Muscle of leg (tissue), 11 donors: ENCODE results near the gene LCLAT1. TPM values are rescaled to one million over a fixed set of nuclear protein-coding genes. Genes with fewer than 3 reads are reported as not detected.

ENCODE experiments used
- DNase-seq: peaks from one replicate; pipeline ENCODE4 v3.0.0; 2013
- H3K27ac ChIP-seq: one replicate; pipeline ENCODE4 v1.5.1; 2013; ENCODE audit warnings: mild to moderate bottlenecking, low read length, control low read depth
- H3K27me3 ChIP-seq: one replicate; pipeline ENCODE4 v1.6.1; 2013; ENCODE audit warnings: low read length; ENCODE audit not compliant: control insufficient read depth, insufficient read depth
- H3K36me3 ChIP-seq: one replicate; pipeline ENCODE4 v1.6.1; 2013; ENCODE audit warnings: low read length; ENCODE audit not compliant: control insufficient read depth, insufficient read depth
- H3K4me1 ChIP-seq: one replicate; pipeline ENCODE4 v1.6.1; 2013; ENCODE audit warnings: low read length; ENCODE audit not compliant: control insufficient read depth, insufficient read depth
- H3K4me3 ChIP-seq: one replicate; pipeline ENCODE4 v1.5.1; 2013; ENCODE audit warnings: low read length, control low read depth
- H3K9me3 ChIP-seq: replicated peaks from 2 replicates; pipeline ENCODE4 v1.6.1; 2013; ENCODE audit warnings: low read depth, low read length; ENCODE audit not compliant: control insufficient read depth
- WGBS: methylation state at CpG from one replicate; pipeline ENCODE4 v1.1.5; 2013; ENCODE audit warnings: missing lambda C conversion rate; ENCODE audit not compliant: insufficient coverage; 5-methylcytosine and 5-hydroxymethylcytosine counted together
- polyA plus RNA-seq, 8 donors: library from polyadenylated mRNA; unstranded; fragments of 120-200 nt; gene quantifications; one replicate each; pipeline versions ENCODE4 v1.2.1 to v1.2.3, GENCODE V29; 2013; ENCODE audit warnings: inconsistent platforms in 1 of 8, low replicate concordance in 1 of 8; ENCODE audit not compliant: insufficient read length in 8 of 8, insufficient read depth in 1 of 8
- total RNA-seq: library from RNA; stranded (reverse); fragments of 120-200 nt; gene quantifications from one replicate; pipeline ENCODE4 v1.2.4, GENCODE V29; 2013

The LCLAT1 gene
- total and polyA plus RNA-seq, 9 donors = 5.8 to 9.9 (median 7.0) TPM

DNA sequence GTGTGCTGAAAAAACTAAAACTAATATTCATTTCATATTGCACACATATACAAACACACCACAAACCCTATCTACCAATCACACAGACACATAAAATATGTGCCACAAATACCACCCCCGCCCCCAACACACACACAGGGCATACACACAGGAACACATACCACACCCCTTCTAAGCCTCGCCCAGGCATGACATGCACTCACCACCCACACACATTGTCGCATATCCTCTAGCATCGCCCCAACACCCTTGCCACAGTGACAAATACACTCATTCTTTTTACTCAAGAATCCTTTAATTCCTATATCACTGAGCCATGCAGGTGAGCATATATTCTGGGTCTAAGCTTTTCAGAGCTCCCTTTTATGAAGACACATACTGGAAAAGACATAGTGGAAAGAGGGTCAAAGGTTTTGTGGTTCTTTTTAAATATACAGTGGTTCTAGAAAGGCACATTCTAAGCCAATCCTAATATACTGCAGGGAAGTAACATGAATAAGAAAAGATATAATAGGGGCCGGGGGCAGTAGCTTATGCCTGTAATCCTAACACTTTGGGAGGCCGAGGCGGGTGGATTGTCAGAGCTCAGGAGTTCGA is 24.5 kb upstream of the LCLAT1 start:
- no peaks in the 10 kb centered on the region for H3K27me3 ChIP-seq
- H3K9me3 ChIP-seq = no peaks in the 10 kb centered on the region
- H3K4me1 ChIP-seq = peaks cover 14% of the 10 kb centered on the region
- H3K36me3 ChIP-seq = no peaks in the 10 kb centered on the region
- H3K4me3 ChIP-seq = no peak overlapping the region
- DNase-seq = no peak
- peak overlapping the region; percentile 79 for H3K27ac ChIP-seq
- 80% methylated on average over 2 of the region's 8 CpGs for WGBS

DNA sequence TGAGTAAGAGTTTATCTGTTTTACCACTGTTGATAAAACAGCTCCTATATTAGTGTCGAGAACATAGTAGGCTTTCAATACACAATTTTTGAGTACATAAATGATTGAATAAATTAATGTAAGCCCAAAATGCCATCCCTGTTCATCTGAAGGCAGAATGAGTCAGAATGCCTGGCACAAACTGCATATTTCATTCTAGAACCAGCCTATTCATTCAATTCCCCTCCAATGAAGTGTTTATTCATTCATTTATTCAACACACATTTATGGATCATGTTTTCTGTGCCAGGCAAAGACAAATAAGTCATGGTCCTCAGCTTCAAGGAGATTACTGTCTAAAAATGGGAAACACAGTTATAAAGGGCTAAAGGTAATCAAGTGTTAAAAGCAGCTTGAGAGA is 22.8 kb upstream of the LCLAT1 start:
- H3K27ac ChIP-seq = no peak overlapping the region
- DNase-seq = no peak
- no peak overlapping the region for H3K4me3 ChIP-seq
- no peaks in the 10 kb centered on the region for H3K27me3 ChIP-seq
- no peaks in the 10 kb centered on the region for H3K36me3 ChIP-seq
- H3K9me3 ChIP-seq = no peaks in the 10 kb centered on the region
- peaks cover 14% of the 10 kb centered on the region for H3K4me1 ChIP-seq
- WGBS = no CpG with 5 or more reads among the region's 1 CpG

GRCh38 chr2:30425326-30425725 is 21.7 kb upstream of the LCLAT1 start:
- peak; percentile 81 for DNase-seq
- WGBS = 63% methylated on average over 3 of the region's 4 CpGs
- no peak overlapping the region for H3K27ac ChIP-seq
- no peaks in the 10 kb centered on the region for H3K27me3 ChIP-seq
- no peak overlapping the region for H3K4me3 ChIP-seq
- no peaks in the 10 kb centered on the region for H3K36me3 ChIP-seq
- H3K4me1 ChIP-seq = peaks cover 14% of the 10 kb centered on the region
- no peaks in the 10 kb centered on the region for H3K9me3 ChIP-seq

DNA sequence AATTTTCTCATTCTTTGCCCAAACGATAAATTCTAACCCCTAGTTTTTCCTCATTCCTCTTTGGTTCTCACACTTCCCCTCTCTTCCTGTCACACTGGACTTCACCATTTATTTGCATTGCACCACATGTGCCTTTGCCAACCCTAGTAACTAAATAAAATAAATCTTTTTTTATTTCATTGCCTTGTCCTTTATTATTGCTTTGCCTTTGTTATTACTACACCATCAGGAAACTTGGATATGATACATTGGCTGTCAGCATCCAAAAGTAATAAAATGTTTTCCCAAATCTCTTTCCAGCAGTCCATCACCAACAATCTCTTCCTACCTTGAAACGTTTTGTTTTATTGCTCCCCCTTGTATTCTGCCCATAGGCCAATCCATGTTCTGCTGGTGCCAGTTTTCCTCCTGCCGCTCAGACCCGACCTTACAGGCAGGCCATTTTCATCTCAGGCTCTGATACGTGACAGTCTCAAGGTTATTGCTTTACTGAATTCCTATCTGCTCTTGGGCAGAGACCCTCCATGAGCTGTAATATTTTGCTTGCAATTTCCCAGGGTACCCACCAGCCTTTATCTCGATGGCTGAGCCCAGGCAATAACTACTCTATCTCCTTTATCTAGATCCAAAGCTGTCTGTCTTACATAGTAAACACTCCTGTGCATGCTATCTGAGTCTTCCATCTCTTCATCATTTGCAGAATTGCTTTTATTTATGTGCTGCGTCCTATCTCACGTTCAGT is 19.3 kb upstream of the LCLAT1 start:
- 54% methylated on average over 6 of the region's 8 CpGs for WGBS
- Histone ChIP-seq H3K36me3 (no peaks in the 10 kb centered on the region), H3K9me3 (no peaks in the 10 kb centered on the region), H3K4me1 (no peaks in the 10 kb centered on the region), H3K4me3 (no peak overlapping the region), H3K27ac (no peak overlapping the region), H3K27me3 (no peaks in the 10 kb centered on the region)
- no peak for DNase-seq

- H3K4me1 ChIP-seq = no peaks in the 10 kb centered on the region
- H3K4me3 ChIP-seq = no peak overlapping the region
- H3K27me3 ChIP-seq = no peaks in the 10 kb centered on the region
- no peak for DNase-seq
- H3K27ac ChIP-seq = no peak overlapping the region
- no peaks in the 10 kb centered on the region for H3K36me3 ChIP-seq
- H3K9me3 ChIP-seq = no peaks in the 10 kb centered on the region
- no CpG with 5 or more reads among the region's 2 CpGs for WGBS
Observed at GRCh38 chr2:30428348-30428662, 18.7 kb upstream of the LCLAT1 start.

DNA sequence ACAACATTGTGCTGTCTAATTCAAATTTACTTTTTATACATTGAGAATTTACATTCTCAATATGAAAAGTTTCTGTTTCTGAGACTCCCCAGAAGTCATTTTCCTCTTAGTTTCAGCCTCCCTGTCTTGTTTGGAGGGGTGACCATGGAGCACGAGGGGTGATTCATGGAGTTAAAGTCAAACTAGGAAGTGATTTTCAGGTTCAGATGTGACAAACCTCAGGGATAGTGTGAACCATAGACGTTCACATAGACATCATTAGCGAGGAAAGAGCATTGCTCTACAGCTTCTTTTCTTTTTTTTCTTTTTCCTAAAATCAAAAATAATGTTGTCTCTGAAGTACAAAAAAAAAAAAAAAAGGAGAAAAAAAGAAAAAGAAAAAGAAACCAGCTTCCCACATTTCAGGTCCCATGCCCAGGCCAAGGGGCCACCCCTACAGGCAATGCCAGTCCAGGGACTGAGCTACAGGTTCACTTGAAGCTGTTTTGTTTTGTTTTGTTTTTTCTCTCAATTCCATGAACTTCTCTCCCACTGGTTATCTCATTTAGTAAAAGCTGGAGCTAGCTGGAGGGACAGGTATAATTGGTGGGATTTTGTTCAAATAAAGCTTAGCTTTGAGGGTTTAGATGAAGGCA is 18.1 kb upstream of the LCLAT1 start:
- H3K27me3 ChIP-seq = no peaks in the 10 kb centered on the region
- no peaks in the 10 kb centered on the region for H3K9me3 ChIP-seq
- H3K4me1 ChIP-seq = no peaks in the 10 kb centered on the region
- no peaks in the 10 kb centered on the region for H3K36me3 ChIP-seq
- no peak overlapping the region for H3K4me3 ChIP-seq
- DNase-seq = no peak
- WGBS = no CpG with 5 or more reads among the region's 3 CpGs
- H3K27ac ChIP-seq = no peak overlapping the region

DNA sequence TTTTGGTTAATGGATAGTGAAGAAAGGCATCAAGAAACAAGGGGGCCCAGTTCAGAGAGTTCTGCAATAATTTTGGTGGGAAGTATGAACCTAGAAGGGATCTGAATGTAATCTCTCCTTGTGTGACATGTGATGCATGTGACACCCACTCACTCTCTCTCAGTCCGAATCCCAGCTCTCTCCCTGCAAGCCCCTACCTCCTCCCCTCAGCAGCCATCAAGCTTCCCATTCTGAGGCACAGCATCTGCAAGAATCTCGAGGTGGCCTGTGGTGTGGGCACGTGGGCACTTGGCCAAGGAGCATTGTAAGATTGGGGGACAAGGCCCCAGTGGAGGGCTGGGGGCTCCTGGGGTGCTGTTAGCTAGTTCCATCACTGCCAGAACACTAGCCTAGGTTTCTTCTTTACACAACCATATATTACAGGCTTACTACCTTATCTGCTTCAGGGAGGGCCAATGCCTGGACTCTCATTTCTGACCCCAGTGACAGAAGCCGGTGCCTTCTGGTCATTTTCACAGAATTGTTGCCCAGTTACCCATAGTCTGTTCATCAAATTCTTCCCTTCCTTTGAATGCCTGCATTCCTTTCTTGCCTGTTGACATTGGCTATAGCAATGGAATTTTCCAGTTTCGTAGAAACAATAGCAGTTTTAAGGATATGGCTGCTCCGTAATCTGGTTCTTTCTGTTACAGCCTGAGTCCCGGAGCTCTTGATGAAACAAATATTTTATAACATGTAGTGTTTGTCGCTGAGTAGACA is 13.3 kb upstream of the LCLAT1 start:
- Histone ChIP-seq H3K4me3 (no peak overlapping the region), H3K4me1 (no peaks in the 10 kb centered on the region), H3K9me3 (no peaks in the 10 kb centered on the region), H3K27ac (no peak overlapping the region), H3K27me3 (no peaks in the 10 kb centered on the region), H3K36me3 (no peaks in the 10 kb centered on the region)
- WGBS = 75% methylated on average over 2 of the region's 8 CpGs
- DNase-seq = peak; percentile 41

DNA sequence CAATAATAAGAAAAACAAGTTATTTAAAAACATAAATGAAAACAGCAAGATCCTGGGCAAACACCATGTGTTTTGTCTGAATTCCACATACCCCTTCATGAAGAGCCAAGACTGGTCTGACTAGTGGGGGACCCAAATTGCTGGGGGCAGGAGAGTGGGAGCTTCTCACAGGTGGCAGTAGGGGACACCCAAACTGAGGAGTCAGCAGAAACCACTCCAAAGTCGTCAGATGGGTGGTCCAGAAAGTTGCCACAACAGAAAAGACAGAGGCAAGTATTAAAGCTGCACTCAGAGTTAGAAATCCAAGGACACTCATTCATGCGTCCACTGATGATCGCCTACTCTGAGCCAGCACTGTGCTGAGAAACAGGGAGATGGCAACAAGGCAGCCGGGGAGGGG is 12.3 kb upstream of the LCLAT1 start:
- Histone ChIP-seq H3K4me1 (no peaks in the 10 kb centered on the region), H3K9me3 (no peaks in the 10 kb centered on the region), H3K27ac (no peak overlapping the region), H3K27me3 (no peaks in the 10 kb centered on the region), H3K4me3 (no peak overlapping the region), H3K36me3 (no peaks in the 10 kb centered on the region)
- DNase-seq = no peak
- WGBS = 79% methylated on average over 4 of the region's 4 CpGs

DNA sequence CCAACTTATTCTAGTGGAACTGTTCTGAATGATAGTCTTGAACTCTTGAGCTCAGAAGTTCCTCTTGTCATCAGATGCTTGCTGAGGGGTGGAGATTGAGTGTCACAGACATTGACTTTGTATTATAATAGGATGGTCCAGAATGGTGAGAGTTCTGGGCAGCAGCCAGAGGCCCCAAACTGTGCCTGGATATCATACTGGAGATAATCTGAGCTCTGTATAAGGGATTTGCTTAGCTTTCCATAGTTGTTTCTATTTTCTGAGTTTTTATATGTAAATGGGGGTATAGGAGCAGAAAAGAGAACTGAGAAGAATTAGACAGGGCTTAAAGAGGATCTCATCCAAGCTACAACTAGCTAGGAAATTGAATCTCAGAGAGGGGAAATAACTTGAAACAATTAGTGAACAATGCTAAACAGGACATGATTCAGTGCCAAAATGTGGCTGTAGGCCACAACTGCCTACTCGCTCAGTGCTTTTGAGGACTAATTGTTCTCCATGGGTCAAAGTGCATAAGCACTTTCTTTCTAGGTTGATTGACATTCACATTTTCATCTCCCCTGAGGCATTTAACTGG is 10.1 kb upstream of the LCLAT1 start:
- WGBS = 100% methylated on average over 1 of the region's 1 CpG
- DNase-seq = peak; percentile 28
- Histone ChIP-seq H3K9me3 (no peaks in the 10 kb centered on the region), H3K36me3 (no peaks in the 10 kb centered on the region), H3K27me3 (no peaks in the 10 kb centered on the region), H3K27ac (no peak overlapping the region), H3K4me3 (no peak overlapping the region), H3K4me1 (no peaks in the 10 kb centered on the region)
